ENCODE data around the gene GOLGA2. TPM values are rescaled to one million over a fixed set of nuclear protein-coding genes. Genes with fewer than 3 reads are reported as not detected.
A peak's percentile ranks its signal among the peaks of the same experiment; 100 is the strongest.

GOLGA2 gene
- total RNA-seq, 2 donors from 2014 or later = 53.2 to 138 TPM

- TF ChIP-seq POLR2A (IDR thresholded peaks at IDR 0.05) (peak in 2 of 3 donors; percentile 71 to 73), CTCF (IDR thresholded peaks at IDR 0.05) (peak in 4 of 7 experiments; percentile 21 to 39 (median 26))
- peak overlapping the region; percentile 13 to 67 (median 56) for H3K27ac ChIP-seq
- DNase-seq (peak; percentile 99), ATAC-seq (peak; percentile 96)
- intact Hi-C loops (cut with DNase I) = no loop called here
- 10 to 12% methylated on average over 21 to 47 of the region's 47 CpGs for WGBS, 2 donors
- H3K9me3 ChIP-seq = no peaks in the 10 kb centered on the region
- H3K4me1 ChIP-seq = peaks cover 32% of the 10 kb centered on the region
- H3K27me3 ChIP-seq = no peaks in the 10 kb centered on the region
- H3K4me3 ChIP-seq = no peak overlapping the region
- H3K36me3 ChIP-seq (replicated peaks in 1 of 2; ENCODE audit: insufficient read depth in 1 of 2, low read depth in 2 of 2) = no peaks in the 10 kb centered on the region
These were observed 57.1 kb downstream of the GOLGA2 start for GRCh38 chr9:128218518-128219389.

GRCh38 chr9:128218172-128218517, 57.7 kb downstream of the GOLGA2 start:
- no peaks in the 10 kb centered on the region for H3K36me3 ChIP-seq (replicated peaks in 1 of 2; ENCODE audit: insufficient read depth in 1 of 2, low read depth in 2 of 2)
- no peak overlapping the region for H3K4me3 ChIP-seq
- DNase-seq (no peak), ATAC-seq (no peak)
- peaks cover 33% of the 10 kb centered on the region for H3K4me1 ChIP-seq
- no peaks in the 10 kb centered on the region for H3K9me3 ChIP-seq
- 39 to 46% methylated on average over 3 to 11 of the region's 11 CpGs for WGBS, 2 donors
- H3K27ac ChIP-seq = peak overlapping the region; percentile 13 to 67 (median 56)
- TF ChIP-seq POLR2A (IDR thresholded peaks at IDR 0.05) = no peak
- TF ChIP-seq CTCF (IDR thresholded peaks at IDR 0.05) = no peak
- intact Hi-C loops (cut with DNase I) = no loop called here
- no peaks in the 10 kb centered on the region for H3K27me3 ChIP-seq

- WGBS, 2 donors = 83% methylated on average over 13 to 16 of the region's 16 CpGs
- no peak overlapping the region for H3K27ac ChIP-seq
- no peaks in the 10 kb centered on the region for H3K27me3 ChIP-seq
- TF ChIP-seq POLR2A (IDR thresholded peaks at IDR 0.05) = no peak
- TF ChIP-seq CTCF (IDR thresholded peaks at IDR 0.05) = no peak
- H3K4me3 ChIP-seq = no peak overlapping the region
- ATAC-seq = no peak
- H3K9me3 ChIP-seq = no peaks in the 10 kb centered on the region
- H3K4me1 ChIP-seq = peaks cover 38% of the 10 kb centered on the region
- intact Hi-C loops (cut with DNase I) = no loop called here
- no peaks in the 10 kb centered on the region for H3K36me3 ChIP-seq (replicated peaks in 1 of 2; ENCODE audit: insufficient read depth in 1 of 2, low read depth in 2 of 2)
- no peak for DNase-seq
These were observed 58.8 kb downstream of the GOLGA2 start for GRCh38 chr9:128216781-128217553.

DNA sequence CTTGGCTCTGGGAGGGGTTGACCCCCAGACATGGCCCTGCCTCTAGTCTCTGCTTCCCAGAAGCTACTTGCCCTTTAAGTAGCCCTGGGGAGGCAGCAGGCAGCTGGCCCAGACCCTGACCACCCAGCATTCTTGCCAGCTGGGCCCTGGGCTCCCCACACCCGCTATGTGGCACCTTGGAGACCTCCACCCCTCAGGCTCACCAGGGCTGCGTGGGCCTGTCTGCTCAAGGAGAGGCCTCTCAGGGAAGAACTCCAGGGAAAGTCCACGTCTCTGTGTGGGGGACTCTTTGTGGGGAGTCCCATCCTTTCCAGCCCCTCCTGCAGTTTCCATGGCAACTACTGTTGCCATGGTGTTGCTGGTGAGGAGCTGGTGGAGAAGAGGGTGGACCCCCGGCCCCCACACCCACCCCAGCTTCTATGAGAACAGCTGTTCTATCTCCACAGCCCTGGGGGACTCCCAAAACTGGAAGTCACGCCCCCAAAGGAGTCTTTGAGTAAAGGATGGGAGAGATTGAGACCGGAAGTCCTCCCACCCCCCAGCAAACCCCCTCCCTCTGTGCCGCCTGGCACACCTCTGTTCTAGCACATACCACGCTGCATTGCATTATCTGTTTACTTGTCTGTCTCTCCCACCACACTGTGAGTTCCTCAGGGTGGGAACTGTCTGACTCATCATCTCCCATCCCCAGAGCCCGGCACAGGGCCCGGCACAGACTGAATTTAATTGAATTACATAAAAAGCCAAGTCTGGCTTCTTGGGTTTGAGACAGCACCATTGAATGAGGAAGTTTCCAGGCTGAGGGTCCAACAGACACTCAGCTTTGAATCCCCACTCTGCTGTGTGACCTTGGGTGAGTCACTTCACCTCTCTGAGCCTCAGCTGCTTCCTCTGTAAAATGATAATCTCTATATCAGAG, 60.1 kb downstream of the GOLGA2 start:
- Histone ChIP-seq H3K4me1 (peaks cover 50% of the 10 kb centered on the region), H3K36me3 (replicated peaks in 1 of 2; ENCODE audit: insufficient read depth in 1 of 2, low read depth in 2 of 2) (no peaks in the 10 kb centered on the region), H3K27ac (peak overlapping the region; percentile 73 to 87 (median 78)), H3K4me3 (no peak overlapping the region), H3K9me3 (no peaks in the 10 kb centered on the region), H3K27me3 (no peaks in the 10 kb centered on the region)
- WGBS, 2 donors = 81 to 90% methylated on average over 8 to 10 of the region's 10 CpGs
- no peak for ATAC-seq
- no peak for TF ChIP-seq POLR2A (IDR thresholded peaks at IDR 0.05)
- no peak for TF ChIP-seq CTCF (IDR thresholded peaks at IDR 0.05)
- peak in 1 of 4 donors; percentile 17 for DNase-seq
- intact Hi-C loops (cut with DNase I) = no loop called here

Measured in body of pancreas (tissue), 4 donors.